Measurements from ENCODE around the gene ZBTB25.

ZBTB25 gene

GRCh38 chr14:64501411-64502171 lies 2.0 kb downstream of the ZBTB25 start:
- FAIRE-seq (no peak), DNase-seq (ENCODE audit: insufficient read length) (no peak)
- TF ChIP-seq POLR2AphosphoS5 (IDR thresholded peaks at IDR 0.05; ENCODE audit: low read depth, low read length) (no peak), POLR2A (IDR thresholded peaks at IDR 0.05; ENCODE audit: low read depth, low read length) (no peak), TAF1 (IDR thresholded peaks at IDR 0.05; ENCODE audit: borderline replicate concordance, low read depth, low read length) (no peak)

GRCh38 chr14:64500088-64500487 lies 3.5 kb downstream of the ZBTB25 start:
- DNase-seq (ENCODE audit: insufficient read length) (no peak), FAIRE-seq (no peak)
- TF ChIP-seq POLR2AphosphoS5 (IDR thresholded peaks at IDR 0.05; ENCODE audit: low read depth, low read length) (no peak), TAF1 (IDR thresholded peaks at IDR 0.05; ENCODE audit: borderline replicate concordance, low read depth, low read length) (no peak), POLR2A (IDR thresholded peaks at IDR 0.05; ENCODE audit: low read depth, low read length) (no peak)

- DNase-seq (ENCODE audit: insufficient read length), result no peak
- FAIRE-seq, result no peak
- no peak for TF ChIP-seq POLR2A (IDR thresholded peaks at IDR 0.05; ENCODE audit: low read depth, low read length)
- TF ChIP-seq TAF1 (IDR thresholded peaks at IDR 0.05; ENCODE audit: borderline replicate concordance, low read depth, low read length), result no peak
- no peak for TF ChIP-seq POLR2AphosphoS5 (IDR thresholded peaks at IDR 0.05; ENCODE audit: low read depth, low read length)
Observed at GRCh38 chr14:64496764-64497163, 6.9 kb downstream of the ZBTB25 start.

GRCh38 chr14:64495252-64495651 lies 8.4 kb downstream of the ZBTB25 start:
- no peak for FAIRE-seq
- no peak for TF ChIP-seq POLR2AphosphoS5 (IDR thresholded peaks at IDR 0.05; ENCODE audit: low read depth, low read length)
- no peak for TF ChIP-seq TAF1 (IDR thresholded peaks at IDR 0.05; ENCODE audit: borderline replicate concordance, low read depth, low read length)
- TF ChIP-seq POLR2A (IDR thresholded peaks at IDR 0.05; ENCODE audit: low read depth, low read length), result no peak
- DNase-seq (ENCODE audit: insufficient read length), result no peak

GRCh38 chr14:64493455-64493854 lies 10.2 kb downstream of the ZBTB25 start:
- no peak for FAIRE-seq
- no peak for TF ChIP-seq POLR2A (IDR thresholded peaks at IDR 0.05; ENCODE audit: low read depth, low read length)
- no peak for TF ChIP-seq TAF1 (IDR thresholded peaks at IDR 0.05; ENCODE audit: borderline replicate concordance, low read depth, low read length)
- no peak for TF ChIP-seq POLR2AphosphoS5 (IDR thresholded peaks at IDR 0.05; ENCODE audit: low read depth, low read length)
- DNase-seq (ENCODE audit: insufficient read length), result no peak

GRCh38 chr14:64491637-64492036 lies 12.0 kb downstream of the ZBTB25 start:
- no peak for DNase-seq (ENCODE audit: insufficient read length)
- TF ChIP-seq TAF1 (IDR thresholded peaks at IDR 0.05; ENCODE audit: borderline replicate concordance, low read depth, low read length) (no peak), POLR2AphosphoS5 (IDR thresholded peaks at IDR 0.05; ENCODE audit: low read depth, low read length) (no peak), POLR2A (IDR thresholded peaks at IDR 0.05; ENCODE audit: low read depth, low read length) (no peak)
- no peak for FAIRE-seq

- FAIRE-seq, result no peak
Observed at GRCh38 chr14:64488590-64489099, 15.0 kb downstream of the ZBTB25 start.

GRCh38 chr14:64478634-64479250 lies 24.9 kb downstream of the ZBTB25 start:
- TF ChIP-seq POLR2A (IDR thresholded peaks at IDR 0.05; ENCODE audit: low read depth, low read length) (no peak), TAF1 (IDR thresholded peaks at IDR 0.05; ENCODE audit: borderline replicate concordance, low read depth, low read length) (no peak), POLR2AphosphoS5 (IDR thresholded peaks at IDR 0.05; ENCODE audit: low read depth, low read length) (no peak)
- FAIRE-seq, result no peak
- DNase-seq (ENCODE audit: insufficient read length), result no peak

More at GRCh38 chr14:64488590-64489099, 15.0 kb downstream of the ZBTB25 start:
- DNase-seq (ENCODE audit: insufficient read length), result no peak
- no peak for TF ChIP-seq TAF1 (IDR thresholded peaks at IDR 0.05; ENCODE audit: borderline replicate concordance, low read depth, low read length)
- TF ChIP-seq POLR2A (IDR thresholded peaks at IDR 0.05; ENCODE audit: low read depth, low read length), result no peak

- TF ChIP-seq POLR2AphosphoS5 (IDR thresholded peaks at IDR 0.05; ENCODE audit: low read depth, low read length), result no peak
- TF ChIP-seq POLR2A (IDR thresholded peaks at IDR 0.05; ENCODE audit: low read depth, low read length), result no peak
- TF ChIP-seq TAF1 (IDR thresholded peaks at IDR 0.05; ENCODE audit: borderline replicate concordance, low read depth, low read length), result no peak
- FAIRE-seq (no peak), DNase-seq (ENCODE audit: insufficient read length) (no peak)
Observed at GRCh38 chr14:64476438-64476837, 27.2 kb downstream of the ZBTB25 start.

GRCh38 chr14:64475585-64476273 lies 27.9 kb downstream of the ZBTB25 start:
- TF ChIP-seq POLR2AphosphoS5 (IDR thresholded peaks at IDR 0.05; ENCODE audit: low read depth, low read length) (no peak), TAF1 (IDR thresholded peaks at IDR 0.05; ENCODE audit: borderline replicate concordance, low read depth, low read length) (no peak), POLR2A (IDR thresholded peaks at IDR 0.05; ENCODE audit: low read depth, low read length) (no peak)
- FAIRE-seq (no peak), DNase-seq (ENCODE audit: insufficient read length) (no peak)

- peak; percentile 51 for FAIRE-seq
Observed at GRCh38 chr14:64474698-64475097, 28.9 kb downstream of the ZBTB25 start.

More at GRCh38 chr14:64474698-64475097, 28.9 kb downstream of the ZBTB25 start:
- TF ChIP-seq TAF1 (IDR thresholded peaks at IDR 0.05; ENCODE audit: borderline replicate concordance, low read depth, low read length), result no peak
- no peak for TF ChIP-seq POLR2AphosphoS5 (IDR thresholded peaks at IDR 0.05; ENCODE audit: low read depth, low read length)
- no peak for TF ChIP-seq POLR2A (IDR thresholded peaks at IDR 0.05; ENCODE audit: low read depth, low read length)
- DNase-seq (ENCODE audit: insufficient read length), result no peak
